RKO (cell line): Measurements from ENCODE around the gene EMC10.
"Not testable (repeated sequence)": the region's sequence is repeated elsewhere in the genome, so short reads cannot be mapped to it uniquely, and the experiment has no call there.

ENCODE experiments used
- DNase-seq: peaks from one replicate; pipeline ENCODE4 v3.0.0-alpha.2; 2016; ENCODE audit warnings: low spot score

Gene EMC10

DNA sequence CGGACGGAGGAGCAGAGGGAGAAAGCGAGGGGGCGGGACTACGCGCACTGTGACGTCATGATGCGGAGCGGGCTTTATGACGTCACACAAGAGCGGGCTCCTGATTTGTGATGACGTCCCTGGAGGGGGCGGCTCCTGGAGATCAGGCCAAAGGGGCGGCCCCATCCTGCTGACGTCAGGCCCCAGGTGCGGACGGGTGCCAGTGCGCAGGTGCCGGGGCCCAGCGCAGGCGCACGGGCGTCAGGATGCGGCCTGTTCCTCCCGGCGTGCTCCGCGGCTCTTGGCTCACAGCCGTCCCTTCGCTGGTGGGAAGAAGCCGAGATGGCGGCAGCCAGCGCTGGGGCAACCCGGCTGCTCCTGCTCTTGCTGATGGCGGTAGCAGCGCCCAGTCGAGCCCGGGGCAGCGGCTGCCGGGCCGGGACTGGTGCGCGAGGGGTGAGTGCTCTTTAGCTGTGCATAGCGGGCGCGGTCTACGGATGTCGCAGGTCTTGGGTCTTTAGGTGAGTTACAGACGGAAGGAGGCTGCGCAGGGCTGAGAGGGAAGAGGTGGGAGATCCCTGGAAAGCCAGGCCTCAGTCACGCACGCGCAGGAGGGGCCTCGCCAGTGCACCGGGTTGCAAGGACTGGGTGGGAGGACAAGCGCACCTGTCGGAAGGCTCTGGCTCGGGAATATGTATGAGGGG is at the start of gene EMC10, which contains the start of gene GARIN5A:
TSS of gene EMC10 (plus strand) at position 284 of the 683 bp plus-strand sequence. CDS start at position 322, 38 bp downstream.
TSS of gene GARIN5A (minus strand) at position 625 of the 683 bp plus-strand sequence. CDS start at position 165, 460 bp downstream.
- peak; percentile 96 for DNase-seq

DNA sequence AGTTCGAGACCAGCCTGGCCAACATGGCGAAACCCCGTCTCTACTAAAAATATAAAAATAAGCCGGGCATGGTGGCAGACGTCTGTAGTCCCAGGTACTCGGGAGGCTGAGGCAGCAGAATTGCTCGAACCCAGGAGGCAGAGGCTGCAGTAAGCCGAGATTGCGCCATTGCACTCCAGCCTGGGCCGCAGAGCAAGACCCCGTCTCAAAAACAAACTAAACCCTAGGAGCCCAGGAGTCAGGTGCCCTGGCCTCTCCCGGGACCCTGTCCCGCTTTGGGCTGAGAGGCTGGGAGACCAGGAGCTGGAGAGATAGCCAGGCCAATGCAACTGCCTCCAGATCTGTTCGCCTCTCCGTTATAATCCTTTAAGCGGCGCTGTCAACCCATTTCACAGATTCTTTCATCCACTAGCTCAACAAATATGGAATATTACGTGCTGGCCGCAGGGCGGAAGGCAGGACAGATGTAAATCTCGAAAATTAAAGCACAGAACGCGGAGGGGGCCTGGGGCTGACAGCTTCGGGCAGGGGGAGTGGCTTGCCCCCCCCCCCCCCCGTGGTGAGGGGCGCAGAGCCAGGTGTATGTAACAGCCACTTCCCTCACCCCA is 48.9 kb upstream of the EMC10 start:
- DNase-seq, result no peak

DNA sequence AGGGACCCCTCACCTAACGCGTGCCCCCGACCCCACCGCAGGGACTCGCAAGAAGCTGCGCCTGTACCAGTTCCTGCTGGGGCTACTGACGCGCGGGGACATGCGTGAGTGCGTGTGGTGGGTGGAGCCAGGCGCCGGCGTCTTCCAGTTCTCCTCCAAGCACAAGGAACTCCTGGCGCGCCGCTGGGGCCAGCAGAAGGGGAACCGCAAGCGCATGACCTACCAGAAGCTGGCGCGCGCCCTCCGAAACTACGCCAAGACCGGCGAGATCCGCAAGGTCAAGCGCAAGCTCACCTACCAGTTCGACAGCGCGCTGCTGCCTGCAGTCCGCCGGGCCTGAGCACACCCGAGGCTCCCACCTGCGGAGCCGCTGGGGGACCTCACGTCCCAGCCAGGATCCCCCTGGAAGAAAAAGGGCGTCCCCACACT is 48.3 kb upstream of the EMC10 start:
- DNase-seq, result no peak

DNA sequence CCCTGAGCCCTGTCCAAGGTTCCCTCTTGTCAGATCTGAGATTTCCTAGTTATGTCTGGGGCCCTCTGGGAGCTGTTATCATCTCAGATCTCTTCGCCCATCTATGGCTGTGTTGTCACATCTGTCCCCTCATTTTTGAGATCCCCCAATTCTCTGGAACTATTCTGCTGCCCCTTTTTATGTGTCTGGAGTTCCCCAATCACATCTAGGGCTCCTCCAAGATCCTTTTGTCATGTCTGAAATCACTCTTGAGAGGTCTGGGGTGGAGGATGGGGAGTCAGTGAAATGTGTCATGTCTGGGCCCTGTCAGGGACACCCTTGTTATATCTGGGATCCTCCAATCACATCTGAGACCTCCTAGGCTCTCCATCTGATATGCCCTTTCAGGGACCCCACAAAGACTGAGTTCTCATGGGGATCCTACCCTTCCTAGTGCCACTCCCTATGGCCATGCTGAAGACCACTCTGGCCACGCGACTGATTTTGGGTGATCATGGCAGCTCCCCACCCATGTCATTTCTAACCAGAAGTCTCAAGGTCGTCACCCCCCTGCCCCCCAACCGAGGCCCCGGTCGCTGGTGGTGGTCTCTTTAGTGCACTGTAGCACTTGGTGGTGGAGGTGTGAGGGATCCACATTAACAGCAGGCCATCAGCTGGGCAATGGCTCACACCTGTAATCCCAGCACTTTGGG is 47.4 kb upstream of the EMC10 start:
- DNase-seq, result no peak

DNA sequence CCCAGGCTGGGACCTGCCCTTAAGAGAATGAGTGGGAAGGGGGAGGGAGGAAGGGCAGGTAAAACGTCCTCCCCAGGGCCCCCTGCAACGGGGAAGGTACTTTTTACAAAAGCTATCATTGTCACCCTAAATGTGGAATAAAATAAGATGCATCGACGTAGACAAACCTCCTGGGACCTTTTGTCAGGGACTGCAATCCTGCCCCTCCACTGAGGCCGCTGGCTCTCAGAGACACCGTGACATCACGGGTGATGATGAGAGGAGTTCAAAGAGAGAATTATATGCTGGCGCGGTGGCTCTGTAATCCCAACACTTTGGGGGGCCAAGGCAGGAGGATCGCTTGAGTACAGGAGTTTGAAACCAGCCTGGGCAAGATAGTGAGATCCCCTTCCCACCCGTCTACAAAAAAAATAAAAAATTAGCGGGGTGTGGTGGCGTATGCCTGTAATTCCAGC is 45.4 kb upstream of the EMC10 start:
- no peak for DNase-seq

DNA sequence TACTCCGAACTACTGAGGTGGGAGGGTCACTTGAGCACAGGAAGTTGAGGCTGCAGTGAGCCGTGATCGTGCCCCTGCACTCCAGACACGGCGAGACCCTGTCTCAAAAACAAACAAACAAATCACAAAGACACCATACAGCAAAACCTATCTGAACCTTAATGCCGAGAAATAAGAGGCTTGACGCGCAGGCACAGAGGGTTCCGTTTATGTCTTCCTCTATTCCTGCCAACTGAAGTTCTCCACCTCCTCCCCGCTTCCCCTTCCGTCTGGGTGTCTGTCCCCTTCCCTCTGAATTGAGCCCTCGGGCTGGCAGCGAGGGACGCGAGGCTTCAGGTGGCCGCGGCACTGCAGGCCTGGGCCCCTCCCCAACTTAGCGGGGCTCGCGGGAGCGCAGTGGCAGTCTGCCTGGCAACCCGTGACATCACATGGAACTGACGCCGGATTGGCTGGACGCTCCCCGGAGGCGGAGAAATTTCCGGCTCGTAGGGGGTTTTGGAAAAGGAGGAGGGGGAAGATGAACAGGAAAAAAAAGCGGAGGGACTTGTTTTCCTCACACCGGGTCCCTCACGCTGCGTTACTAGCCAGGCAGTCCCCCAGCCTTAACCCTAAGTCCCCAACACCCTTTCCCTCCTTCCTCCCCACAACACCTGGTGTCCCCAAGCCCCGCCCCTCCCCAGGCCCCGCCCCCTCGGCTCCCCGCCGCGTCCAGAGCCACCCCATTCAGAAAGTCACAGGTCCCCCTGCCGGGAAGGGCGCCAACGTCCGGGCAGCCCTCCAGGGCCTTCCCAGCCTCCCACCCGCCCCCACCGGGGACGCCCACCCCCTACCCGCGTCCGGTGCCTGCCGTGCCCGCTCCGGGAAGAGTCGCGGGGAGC is 44.7 kb upstream of the EMC10 start:
- DNase-seq, result peak; percentile 69

DNA sequence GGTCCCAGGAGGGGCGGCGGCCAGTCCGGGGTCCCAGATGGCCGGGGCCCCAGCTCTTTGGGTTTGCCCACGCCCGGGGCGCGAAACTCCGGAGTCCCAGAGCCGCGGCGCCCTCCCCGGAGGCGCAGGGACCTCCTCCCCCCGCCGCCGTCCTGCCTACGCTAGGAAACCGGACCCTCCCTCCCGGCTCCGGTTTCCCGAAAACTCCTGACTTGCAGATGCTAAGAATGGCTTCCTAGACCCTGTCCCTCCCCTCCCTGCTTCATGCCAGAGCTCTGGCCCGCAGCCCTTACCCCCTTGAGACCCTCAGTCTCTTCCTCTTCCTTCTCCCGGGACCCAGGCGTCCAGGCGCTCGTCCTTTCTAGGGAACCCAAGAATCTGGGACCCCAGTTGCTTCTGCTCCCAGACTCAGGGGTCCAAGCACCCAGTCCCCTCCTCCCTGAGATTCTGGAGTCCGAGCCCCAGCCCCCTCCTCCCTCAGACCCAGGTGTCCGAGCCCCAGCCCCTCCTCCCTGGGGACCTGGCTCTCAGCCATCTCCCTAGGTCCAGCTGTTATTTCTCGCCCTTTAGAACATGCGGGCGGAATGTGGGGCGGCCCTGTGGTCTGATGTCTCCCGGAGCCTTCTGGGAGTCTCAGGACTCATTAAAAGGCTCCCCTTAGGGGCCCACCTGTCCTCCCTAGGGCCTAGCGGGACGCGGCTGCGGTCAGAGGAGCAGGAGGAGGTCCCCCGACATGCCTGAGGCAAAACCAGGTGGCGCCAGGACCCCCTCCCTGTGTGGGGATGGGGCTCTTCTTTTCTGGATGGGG is 43.9 kb upstream of the EMC10 start, which contains the start of gene MYBPC2:
TSS of gene MYBPC2 (plus strand) at position 672 of the 808 bp plus-strand sequence. CDS start at position 734, 62 bp downstream.
- DNase-seq, result no peak

DNA sequence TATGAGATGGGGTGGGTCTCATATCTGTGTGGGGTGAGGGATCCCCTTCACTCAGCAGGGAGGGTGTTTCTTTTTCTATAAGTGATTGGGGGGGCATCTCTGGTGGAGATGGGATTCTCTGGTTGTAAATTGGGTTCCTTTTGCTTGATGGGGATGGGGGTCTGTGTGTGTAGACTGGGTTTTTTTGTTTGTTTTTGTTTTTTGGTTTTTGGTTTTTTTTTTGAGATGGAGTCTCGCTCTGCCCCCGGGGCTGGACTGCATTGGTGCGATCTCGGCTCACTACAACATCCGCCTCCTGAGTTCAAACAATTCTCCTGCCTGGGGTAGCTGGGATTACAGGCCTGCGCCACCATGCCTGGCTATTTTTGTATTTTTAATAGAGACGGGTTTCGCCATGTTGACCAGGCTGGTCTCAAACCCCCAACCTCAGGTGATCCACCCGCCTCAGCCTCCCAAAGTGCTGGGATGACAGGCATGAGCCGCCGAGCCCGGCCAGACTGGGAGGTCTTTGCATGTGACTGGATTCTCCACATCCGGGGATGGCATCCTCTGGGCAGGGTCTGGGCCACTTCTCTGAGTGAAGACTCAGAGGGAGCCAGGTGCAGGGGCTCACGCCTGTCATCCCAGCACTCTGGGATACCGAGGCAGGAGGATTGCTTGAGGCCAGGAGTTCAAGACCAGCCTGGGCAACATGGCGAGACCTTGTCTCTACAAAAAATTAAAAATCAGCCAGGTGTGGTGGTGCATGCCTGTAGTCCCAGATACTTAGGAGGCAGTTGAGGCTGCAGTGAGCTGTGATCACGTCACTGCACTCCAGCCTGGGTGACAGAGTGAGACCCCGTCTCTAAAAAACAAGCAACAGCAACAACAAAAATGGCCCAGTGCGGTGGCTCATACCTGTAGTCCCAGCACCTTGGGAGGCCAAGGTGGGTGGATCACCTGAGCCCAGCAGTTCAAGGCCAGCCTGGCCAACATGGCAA is 42.8 kb upstream of the EMC10 start:
- DNase-seq, result no peak

DNA sequence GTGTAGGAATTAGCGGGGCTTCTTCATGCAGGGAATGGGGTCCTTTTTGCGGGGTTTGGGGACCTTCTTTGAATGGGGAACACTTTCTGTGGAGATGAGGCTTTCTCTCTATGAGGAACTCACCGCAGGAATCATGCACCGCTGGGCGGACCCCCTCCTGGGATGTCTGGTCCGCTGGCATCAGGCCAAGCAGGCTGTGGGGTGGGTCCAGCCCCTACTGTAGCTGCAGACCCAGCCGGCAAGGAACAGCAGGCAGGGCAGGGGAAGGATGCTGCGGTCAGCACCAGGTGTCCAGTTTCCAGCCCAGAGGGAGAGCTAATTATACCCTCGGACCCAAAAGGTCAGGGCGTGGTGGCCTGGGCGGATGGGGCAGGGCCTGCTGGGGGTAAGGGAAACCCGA is 41.8 kb upstream of the EMC10 start:
- DNase-seq, result no peak

DNA sequence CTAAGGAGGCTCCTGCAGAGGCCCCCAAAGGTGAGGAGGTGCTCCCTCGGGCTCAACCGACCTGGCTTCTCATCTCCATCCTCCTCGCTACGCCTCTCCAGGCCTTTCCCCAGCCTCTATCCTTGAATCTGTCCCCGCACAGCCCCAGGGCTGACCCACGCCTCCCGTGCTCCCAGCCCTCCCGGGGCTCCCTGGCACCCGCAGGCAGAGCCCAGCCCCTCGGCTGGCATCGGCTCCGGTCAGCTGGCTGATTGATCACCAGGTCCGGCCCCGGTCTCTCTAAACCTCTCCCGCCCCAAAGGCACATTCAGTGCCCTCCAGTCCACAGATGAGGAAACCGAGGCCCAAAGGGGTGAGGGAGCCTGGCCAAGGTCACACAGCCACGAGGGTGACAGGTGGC is 41.1 kb upstream of the EMC10 start:
- DNase-seq, result no peak

DNA sequence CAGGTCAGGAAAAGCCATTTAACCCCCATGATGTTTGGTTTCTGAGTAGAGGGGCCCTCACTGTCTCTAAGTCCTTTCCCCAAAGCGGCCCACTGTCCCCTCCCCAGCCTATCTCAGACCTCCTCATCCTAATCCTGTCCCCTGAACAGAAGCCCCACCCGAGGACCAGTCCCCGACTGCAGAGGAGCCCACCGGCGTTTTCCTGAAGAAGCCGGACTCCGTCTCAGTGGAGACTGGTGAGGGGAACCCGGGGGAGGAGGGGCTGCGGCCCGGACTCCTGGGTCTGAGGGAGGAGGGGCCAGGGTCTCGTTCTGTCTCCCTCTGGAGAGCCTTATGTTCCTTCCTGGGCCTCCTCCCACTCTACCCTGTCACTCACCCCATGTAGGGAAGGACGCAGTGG is 40.7 kb upstream of the EMC10 start:
- no peak for DNase-seq

DNA sequence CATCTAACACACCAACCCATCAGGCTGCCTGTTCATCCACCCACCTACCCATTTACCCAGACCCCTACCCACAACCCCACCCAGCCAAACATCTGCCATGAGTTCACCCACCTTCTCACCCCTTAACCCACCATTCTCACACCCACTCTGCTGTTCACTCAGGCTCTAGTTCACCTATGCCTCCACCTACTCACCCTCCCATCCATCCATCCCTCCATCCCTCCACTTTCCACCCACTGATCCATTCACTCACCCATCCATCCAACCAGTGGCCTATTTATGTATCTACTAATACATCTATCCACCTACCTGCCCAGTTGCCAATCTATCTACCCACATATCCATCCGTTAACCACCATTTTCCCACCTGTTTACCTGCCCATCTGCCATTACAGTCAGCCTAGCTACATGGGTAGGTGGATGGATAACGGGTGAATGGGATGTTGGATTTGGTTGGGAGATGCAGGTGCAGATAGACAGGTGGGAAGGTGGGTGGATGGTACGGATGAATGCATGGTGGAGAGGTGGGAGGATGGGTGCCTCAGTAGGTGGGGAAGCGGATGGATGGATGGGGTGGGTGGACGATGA is 38.4 kb upstream of the EMC10 start:
- no peak for DNase-seq

DNA sequence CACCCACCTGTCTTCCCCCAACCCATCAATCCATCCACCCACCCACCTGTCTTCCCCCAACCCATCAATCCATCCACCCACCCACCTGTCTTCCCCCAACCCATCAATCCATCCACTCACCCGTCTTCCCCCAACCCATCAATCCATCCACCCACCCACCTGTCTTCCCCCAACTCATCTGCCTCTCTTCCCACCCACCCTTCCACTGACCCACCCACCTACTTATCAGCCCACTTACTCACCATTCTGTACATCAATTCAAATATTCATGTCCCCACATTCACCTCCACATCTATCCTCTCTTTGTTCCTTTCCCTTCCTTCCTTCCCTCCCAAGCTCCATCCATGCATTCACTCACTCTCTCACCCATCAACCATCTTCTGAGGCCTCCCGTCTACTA is 37.2 kb upstream of the EMC10 start:
- DNase-seq, result not testable (repeated sequence)

DNA sequence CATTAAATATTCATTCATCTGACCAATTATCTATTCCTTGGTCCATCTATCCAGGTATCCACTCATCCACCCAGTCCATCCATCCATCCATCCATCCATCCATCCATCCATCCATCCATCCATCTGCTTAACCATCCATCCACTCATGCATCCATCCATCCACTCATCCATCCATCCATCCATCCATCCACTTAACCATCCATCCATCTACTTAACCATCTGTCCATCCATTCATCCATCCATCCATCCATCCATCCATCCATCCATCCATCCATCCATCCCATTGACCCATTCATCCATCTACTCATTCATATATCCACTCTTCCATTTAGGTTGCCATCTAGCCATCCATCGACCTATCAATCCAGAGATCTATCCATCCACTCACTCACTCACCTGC is 32.2 kb upstream of the EMC10 start:
- no peak for DNase-seq

DNA sequence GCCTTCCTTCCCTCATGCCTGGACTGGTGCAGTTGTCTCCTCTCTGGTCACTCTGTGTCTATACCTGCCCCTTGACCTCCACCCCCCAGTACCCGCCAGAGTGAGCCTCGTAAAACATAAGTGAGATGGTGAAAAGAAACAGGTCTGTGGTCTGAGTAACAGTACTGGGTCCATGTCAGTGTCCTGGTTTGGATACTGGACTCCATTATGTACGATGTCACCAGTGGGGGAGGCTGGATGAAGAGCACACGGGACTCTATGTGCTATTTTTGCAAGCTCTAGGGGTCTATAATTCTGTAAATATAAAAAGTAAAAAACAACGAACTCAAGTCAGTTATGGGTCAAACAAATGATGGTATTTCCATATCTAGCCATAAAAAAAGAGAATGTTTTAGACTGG is 29.3 kb upstream of the EMC10 start:
- no peak for DNase-seq

DNA sequence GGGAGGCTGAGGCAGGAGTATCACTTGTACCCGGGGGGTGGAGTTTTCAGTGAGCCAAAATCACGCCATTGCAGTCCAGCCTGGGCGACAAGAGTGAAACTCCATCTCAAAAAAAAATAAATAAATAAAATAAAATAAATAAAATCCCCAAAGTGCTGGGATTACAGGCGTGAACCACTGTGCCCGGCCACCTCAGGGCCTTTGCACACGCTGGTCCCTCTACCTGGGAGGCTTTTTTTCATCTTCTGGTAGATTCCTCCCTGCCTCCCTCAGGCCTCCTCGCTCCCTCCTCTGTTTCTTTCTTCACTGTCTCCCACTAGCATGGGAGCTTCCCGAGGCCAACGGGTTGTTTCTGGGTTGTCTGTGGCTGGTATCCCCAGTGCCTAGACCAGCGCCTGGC is 28.6 kb upstream of the EMC10 start:
- DNase-seq, result no peak

DNA sequence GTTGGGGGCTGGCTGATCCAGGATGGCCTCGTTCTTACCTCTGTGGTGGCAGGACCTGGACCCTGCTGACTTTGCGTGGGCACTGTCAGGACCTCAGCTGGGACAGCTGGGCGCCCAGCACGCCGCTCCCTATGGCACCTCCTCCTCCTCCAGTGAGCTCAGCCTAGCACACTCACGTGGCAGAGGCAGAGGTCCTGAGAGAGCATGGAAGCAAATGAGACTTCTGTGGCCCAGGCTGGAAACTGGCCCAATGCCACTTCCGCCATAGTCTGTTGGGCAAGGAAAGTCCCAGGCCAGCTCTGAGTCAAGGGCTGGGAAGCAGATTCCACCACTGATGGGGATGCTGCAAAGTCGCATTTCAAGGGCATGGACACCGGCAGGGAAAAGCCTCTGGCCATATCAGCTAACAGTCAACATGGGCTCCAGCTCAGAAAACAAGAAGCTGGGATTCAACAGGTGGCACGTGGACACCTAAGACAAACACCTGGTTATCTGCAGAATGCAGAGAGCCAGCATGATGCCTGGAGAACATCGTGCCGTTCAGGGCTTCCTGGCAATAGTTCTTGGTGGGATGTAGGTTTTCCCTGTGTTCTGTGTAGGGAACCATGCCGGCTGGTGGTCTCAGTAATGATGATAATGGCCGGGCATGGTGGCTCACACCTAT is 26.9 kb upstream of the EMC10 start:
- no peak for DNase-seq

DNA sequence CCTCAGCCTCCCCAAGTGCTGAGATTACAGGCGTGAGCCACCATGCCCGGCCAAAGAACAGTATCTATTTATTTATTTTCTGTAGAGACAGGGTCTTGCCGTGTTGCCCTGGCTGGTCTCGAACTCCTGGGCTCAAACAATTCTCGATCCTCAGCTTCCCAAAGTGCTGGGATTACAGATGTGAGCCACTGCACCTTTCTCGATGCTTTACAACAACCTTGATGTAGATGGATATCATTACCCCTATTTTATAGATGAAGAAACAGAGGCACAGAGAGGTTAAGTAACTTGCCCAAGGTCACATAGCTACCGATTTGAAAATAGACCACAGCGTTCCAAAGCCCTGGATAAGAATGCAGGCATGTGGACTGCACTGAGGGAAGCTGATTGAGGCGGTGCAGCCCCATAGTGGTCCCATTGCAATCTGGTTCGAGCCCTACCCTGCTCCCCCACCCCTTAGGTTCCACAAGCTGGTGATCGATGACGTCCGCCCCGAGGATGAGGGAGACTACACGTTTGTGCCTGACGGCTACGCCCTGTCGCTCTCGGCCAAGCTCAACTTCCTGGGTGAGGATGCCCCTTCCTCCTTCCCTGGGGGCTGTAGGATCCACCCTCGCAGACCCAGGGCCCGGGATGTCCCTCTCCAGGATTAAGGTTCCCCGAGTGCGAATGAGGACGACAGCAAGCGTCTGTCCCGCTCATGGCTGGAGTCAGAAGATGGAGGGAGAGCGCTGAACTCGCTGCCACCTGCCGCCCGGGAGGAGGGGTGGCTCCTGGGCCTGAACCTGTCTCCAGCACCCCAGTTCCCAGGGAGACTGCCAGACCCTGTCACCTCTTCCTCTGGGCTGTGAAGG is 25.7 kb upstream of the EMC10 start:
- DNase-seq, result no peak
